Measurements from ENCODE around the gene PTPRM. TPM values are rescaled to one million over a fixed set of nuclear protein-coding genes. Genes with fewer than 3 reads are reported as not detected.

The PTPRM gene
- total and polyA plus RNA-seq, 2 of the 8 experiments (the other 6 are each of a cell fraction or from before 2014, with no cell fraction given) = 4.1 to 7.0 TPM

GRCh38 chr18:7735196-7735595 lies 168.1 kb downstream of the PTPRM start:
- Histone ChIP-seq H3K4ac (replicated peaks; ENCODE audit: insufficient read length, low read depth, low read length) (no peak overlapping the region), H2BK120ac (replicated peaks; ENCODE audit: low read depth, low read length) (no peak overlapping the region), H3K27ac (ENCODE audit: low read depth, low read length) (no peak overlapping the region), H2BK12ac (ENCODE audit: low read depth, low read length) (0 out of 2 replicates have a peak overlapping the region, but pooled peaks have one; percentile 12), H2BK20ac (ENCODE audit: low read length) (no peak overlapping the region), H3K9me3 (ENCODE audit: insufficient read depth in 2 of 2, low read depth in 1 of 2, low read length in 1 of 2) (no peaks in the 10 kb centered on the region), H3K4me2 (ENCODE audit: insufficient read depth in 1 of 2, low read depth in 2 of 2, low read length in 2 of 2) (no peak overlapping the region), H3K23me2 (ENCODE audit: low read depth, low read length) (no peaks in the 10 kb centered on the region), H3K79me1 (ENCODE audit: low read depth, low read length) (no peaks in the 10 kb centered on the region), H2BK5ac (ENCODE audit: low read depth, low read length) (no peak overlapping the region), H3K56ac (replicated peaks; ENCODE audit: insufficient read length, low read depth, low read length) (no peak overlapping the region), H2AFZ (ENCODE audit: low read length) (no peak overlapping the region), H3K18ac (ENCODE audit: extremely low read depth, low read length) (peak overlapping the region; percentile 33; the same call in 1 of the 2 replicates), H3K27me3 (replicated peaks in 1 of 4; ENCODE audit: control insufficient read depth in 3 of 4, extremely low read depth in 1 of 4, insufficient read depth in 3 of 4, low read length in 3 of 4) (no peaks in the 10 kb centered on the region), H3K14ac (ENCODE audit: insufficient read length) (no peak overlapping the region), H3K23ac (ENCODE audit: insufficient read length) (no peak overlapping the region), H4K8ac (ENCODE audit: extremely low read depth, insufficient read depth, low read length) (no peak overlapping the region), H2BK15ac (ENCODE audit: low read length) (no peak overlapping the region), H4K91ac (replicated peaks; ENCODE audit: insufficient read length, low read length) (no peak overlapping the region), H3K4me3 (ENCODE audit: extremely low read depth in 1 of 4, insufficient read depth in 2 of 4, low read depth in 3 of 4, low read length in 4 of 4) (no peak overlapping the region), H3K9ac (replicated peaks in 1 of 4; ENCODE audit: extremely low read depth in 1 of 4, low read depth in 3 of 4, low read length in 3 of 4) (no peak overlapping the region), H2AK5ac (ENCODE audit: low read depth, low read length) (no peak overlapping the region), H3K4me1 (replicated peaks in 1 of 4; ENCODE audit: control insufficient read depth in 3 of 4, insufficient read depth in 4 of 4, low read length in 3 of 4) (peaks cover 0 to 5% (median 3%) of the 10 kb centered on the region in 4 experiments; a peak in 3 of 7 replicates), H3K36me3 (ENCODE audit: control insufficient read depth in 2 of 4, insufficient read depth in 4 of 4, low read length in 3 of 4) (no peaks in the 10 kb centered on the region), H4K20me1 (replicated peaks in 1 of 2; ENCODE audit: control insufficient read depth in 1 of 2, insufficient read depth in 2 of 2, low read length in 2 of 2) (no peaks in the 10 kb centered on the region), H4K5ac (ENCODE audit: insufficient read length, low read depth, low read length) (no peak overlapping the region), H3K79me2 (ENCODE audit: control insufficient read depth in 1 of 2, insufficient read depth in 2 of 2, low read length in 2 of 2) (no peaks in the 10 kb centered on the region)
- ChIA-PET CTCF (ENCODE audit: partially characterized antibody) (interaction anchor here (0.7 to 3.1 kb wide), 4 partner anchors 10 to 168 kb away, joined by 3 to 11 read pairs (median 3); partner anchors contain the start of gene PTPRM), POLR2A (ENCODE audit: partially characterized antibody) (interaction anchor here (0.6 to 0.8 kb wide), 2 partner anchors 12 to 655 kb away, joined by 3 read pairs; no protein-coding TSS in a partner anchor)
- 92% methylated on average over 4 of the region's 4 CpGs; no CpG with 5 or more reads in 1 of the 2 experiments for WGBS, 2 experiments (ENCODE audit: extremely low coverage in 1 of 2, insufficient coverage in 1 of 2, insufficient read length in 1 of 2, insufficient replicate concordance in 2 of 2, low coverage in 1 of 2, low lambda C conversion rate in 2 of 2, missing lambda C conversion rate in 1 of 2)
- no peak for DNase-seq (ENCODE audit: low read depth in 1 of 2, low spot score in 2 of 2)
- TF ChIP-seq MAFK (IDR thresholded peaks at IDR 0.05; ENCODE audit: low read depth, low read length) = no peak
- TF ChIP-seq NRF1 (IDR thresholded peaks at IDR 0.05; ENCODE audit: low read depth, low read length) = no peak
- TF ChIP-seq CTCF (IDR thresholded peaks at IDR 0.05; ENCODE audit: control extremely low read depth in 1 of 3, insufficient read depth in 1 of 3, low read depth in 1 of 3, low read length in 3 of 3) = peak in 2 of 3 experiments; percentile 32 to 36; a peak in 2 of 4 replicates
- TF ChIP-seq RAD21 (IDR thresholded peaks at IDR 0.05 in 1 of 2, conservative IDR thresholded peaks at IDR 0.05 in 1 of 2; ENCODE audit: low read depth in 2 of 2, low read length in 2 of 2) = peak; percentile 14 to 29; a peak in 2 of 4 replicates
- TF ChIP-seq EP300 (IDR thresholded peaks at IDR 0.05; ENCODE audit: borderline replicate concordance in 1 of 2, low read depth in 2 of 2, low read length in 2 of 2) = no peak
- no peak for FAIRE-seq
